Stimulated activated CD4-positive, alpha-beta T cell treated with anti-CD3 and anti-CD28 coated beads, Interleukin-4, amount 100 ng/mL, for 48 hours (primary cell): Measurements from ENCODE around the gene KLHL18.
"Not testable (repeated sequence)": the region's sequence is repeated elsewhere in the genome, so short reads cannot be mapped to it uniquely, and the experiment has no call there.

Source experiments
- DNase-seq, 2 donors: peaks; one replicate each; pipeline ENCODE4 v3.0.0-alpha.2; 2020; ENCODE audit warnings: low read depth in 2 of 2

Gene KLHL18

DNA sequence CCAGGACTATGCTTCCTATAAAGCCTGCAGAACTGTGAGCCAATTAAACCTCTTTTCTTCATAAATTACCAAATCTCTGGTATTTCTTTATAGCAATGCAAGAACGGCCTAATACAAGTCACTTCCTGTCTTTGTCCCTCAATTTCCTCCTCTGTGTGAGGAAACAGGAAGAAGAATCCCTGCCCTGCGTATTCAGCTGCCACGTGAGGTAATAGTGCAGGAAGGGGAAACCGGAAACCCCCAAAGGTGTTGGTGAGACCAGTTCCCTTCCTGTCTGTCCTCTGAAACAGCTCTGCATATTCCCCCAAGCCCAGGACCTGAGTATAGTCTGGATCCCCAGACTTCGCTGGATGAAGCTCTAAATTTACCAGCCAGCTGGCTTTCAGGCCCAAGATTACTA is 80.0 kb downstream of the KLHL18 start:
- DNase-seq, result no peak

DNA sequence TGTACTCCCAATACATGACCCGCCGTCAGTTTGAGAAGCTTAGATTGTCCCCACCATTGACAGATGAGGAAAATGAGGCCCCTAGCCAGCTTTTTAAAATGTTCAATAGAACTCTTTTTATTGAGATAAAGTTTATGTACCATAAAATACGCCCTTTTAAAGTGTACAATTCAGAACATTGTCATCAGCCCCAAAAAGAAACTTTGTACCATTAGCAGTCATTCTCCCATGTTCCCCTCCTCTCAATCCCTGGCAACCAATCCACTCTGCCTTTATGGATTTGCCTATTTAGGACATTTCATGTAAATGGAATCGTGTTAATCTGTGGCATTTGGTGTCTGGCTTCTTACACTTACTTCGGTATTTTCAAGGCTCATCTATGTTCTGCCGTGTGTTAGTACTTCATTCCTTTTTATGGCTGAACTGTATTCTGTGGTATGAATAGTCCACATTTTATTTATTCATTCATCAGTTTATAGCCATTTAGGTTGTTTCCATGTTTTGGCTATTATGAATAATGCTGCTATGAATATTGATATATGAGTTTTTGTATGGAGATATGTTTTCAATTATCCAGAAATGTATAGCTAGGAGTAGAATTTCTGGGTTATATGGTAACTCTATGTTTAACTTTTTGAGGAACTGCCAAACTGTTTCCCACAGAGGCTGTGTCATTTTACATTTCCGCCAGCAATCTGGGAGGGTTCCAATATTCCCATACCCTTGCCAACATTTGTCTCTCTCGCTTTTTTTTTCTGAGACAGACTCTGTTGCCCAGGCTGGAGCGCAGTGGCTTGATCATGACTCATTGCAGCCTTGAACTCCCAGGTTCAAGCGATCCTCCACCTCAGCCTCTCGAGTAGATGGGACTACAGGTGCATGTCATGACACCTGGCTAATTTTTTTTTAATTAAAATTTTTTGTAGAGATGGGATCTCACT is 82.7 kb downstream of the KLHL18 start:
- DNase-seq, result no peak

DNA sequence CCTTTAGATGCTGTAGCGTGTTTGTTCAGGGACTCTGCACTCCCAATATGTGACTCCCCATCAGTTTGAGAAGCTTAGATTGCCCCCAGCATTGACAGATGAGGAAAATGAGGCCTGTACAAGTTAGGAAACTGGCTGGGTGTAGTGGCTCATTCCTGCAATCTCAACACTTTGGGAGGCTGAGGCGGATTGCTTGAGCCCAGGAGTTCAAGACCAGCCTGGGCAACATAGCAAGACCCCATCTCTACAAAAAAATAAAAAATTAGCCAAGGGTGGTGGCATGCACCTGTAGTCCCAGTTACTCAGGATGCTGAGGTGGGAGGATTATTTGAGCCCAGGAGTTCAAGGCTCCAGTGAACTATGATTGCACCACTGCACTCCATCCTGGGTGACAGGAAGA is 84.1 kb downstream of the KLHL18 start:
- no peak for DNase-seq

DNA sequence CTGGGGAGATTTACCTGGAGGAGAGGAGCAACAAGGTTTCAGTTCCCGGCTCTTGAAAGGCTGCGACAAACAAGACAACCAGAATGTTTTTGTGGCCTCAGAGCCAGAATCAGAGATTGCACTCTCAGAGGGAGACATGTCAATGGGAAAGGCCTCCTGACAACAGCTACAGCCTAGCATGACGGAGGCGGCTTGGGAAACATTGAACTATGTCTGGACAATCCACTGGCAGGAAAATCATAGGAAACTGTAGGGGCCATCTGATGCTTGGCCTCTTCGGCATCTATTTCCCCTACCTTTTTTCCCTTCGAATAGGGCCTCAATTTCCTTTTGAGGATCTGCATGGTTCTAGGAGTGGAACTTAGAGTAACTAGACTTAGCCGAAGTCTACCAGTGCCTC is 84.9 kb downstream of the KLHL18 start:
- DNase-seq, result no peak

DNA sequence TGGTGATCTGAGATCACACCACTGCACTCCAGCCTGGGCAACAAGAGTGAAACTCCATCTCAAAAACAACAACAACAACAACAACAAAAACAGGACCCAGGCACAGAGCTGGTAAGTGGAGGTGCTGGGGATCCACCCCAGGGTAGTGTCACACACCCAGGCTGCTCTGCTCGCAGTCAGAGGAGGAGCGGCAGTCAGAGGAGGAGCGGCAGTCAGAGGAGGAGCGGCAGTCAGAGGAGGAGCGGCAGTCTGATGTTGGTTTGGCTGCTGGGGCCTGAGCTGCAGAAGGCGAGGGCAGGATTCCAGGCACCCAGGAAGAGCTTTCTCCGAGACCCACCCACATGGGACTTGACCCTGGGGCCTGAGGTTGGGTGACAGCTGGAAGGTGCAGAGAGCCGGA is 87.3 kb downstream of the KLHL18 start:
- DNase-seq, result not testable (repeated sequence)

DNA sequence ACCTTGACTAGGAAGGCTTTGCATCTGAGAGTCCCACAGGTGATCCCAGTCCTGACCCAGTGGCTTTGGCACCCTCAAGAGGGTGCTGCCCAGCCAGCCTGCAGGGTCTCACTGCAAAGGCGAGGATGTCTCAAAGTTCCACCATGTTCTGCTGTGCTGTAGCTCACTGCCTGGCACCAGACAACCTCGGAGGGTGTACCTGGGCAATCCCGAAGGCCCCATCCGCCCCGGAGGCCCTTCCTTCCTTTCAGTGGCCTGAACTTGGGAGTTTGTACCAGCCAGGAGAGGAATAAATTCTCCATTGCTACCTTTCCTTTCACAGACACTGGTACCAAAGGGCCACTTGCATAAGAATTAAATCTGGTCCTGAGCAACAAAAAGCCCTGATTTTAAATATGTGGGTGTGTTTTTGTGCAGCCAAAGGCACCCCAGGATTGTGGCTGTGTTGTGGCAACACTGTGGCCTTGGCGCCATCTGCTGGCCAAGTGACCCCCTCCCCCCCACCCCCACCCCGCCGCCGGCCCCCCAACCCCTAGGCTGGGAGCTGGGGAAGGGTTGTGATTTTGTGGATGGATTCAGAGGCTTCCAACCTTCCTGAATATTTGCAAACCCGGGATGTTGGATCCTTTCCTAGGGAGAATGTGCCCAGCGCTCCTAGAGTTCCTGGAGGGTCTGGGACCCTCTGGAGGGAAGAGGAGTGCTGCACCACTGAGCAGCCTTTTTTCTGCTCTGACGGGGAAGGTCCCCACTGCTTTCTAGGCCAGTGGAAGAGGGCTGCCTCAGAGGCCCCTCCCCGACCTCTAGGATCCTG is 88.3 kb downstream of the KLHL18 start:
- DNase-seq, result peak; percentile 15 to 32

DNA sequence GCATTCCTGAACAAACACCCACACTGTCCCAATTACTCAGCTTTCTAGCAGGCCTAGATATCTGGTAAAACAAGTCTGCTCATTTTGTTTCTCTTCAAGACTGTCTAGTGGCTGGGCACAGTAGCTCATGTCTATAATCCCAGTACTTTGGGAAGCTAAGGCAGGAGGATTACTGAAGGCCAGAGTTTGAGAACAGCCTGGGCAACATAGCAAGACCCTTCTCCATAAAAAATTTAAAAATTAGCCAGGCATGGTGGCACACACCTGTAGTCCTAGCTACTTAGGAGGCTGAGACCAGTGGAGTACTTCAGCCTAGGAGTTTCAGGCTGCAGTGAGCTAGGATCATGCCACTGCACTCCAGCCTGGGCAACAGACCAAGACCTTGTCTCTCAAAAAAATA is 91.8 kb downstream of the KLHL18 start:
- DNase-seq, result no peak

DNA sequence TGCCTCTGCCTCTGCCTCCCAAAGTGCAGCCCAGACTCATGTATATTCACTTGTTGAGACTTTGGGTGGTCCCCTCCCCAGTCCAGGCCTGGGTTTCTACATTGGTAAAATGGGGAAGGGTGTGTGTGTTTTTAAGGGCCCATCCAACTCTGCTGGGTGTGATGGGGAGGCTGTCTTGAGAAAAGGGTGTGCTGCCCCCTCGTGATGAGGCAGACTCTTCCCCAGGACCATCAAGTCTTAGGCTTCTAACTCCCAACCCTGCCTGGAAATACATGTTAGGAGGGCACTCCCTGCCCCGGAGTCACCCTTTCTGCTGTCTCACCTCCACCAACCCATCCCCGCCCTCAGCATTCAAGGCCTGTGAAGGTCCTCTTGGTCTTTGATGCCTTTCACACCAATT is 93.6 kb downstream of the KLHL18 start:
- DNase-seq, result no peak

DNA sequence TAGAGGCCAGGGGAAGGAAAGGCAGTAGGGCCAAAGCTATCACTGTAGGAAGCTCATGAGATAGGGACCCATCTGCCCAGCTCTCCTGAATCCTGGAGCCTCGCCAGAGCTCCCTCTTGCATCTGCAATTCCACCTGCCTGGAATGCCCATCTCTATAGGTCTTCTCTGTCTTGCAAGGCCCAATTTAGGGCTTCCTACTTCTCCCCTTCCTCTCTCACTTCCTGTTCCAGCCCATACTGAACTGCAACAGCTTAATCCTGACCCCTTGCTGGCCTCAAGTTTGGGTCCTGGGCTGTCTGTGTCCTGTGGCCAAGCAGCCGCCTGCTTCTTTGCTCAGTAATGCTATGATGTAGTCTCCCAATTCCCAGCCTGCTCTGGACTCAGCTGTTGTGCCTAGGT is 94.4 kb downstream of the KLHL18 start:
- no peak for DNase-seq

DNA sequence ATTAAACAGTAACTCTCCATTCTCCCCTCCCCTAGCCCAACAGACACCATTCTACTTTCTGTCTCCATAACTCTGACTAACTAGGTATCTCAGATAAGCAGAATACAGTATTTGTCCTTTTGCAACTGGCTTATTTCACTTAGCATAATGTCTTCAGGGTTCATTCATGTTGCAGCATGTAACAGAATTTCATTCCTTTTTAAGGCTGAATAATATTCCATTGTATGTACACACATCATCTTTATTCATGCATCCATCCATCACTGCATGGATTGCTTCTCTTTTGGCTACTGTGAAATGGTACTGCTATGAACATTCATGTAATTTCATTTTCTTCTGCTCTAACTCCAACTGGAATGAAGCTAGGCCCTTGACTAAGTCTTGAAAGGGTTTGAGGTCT is 96.1 kb downstream of the KLHL18 start:
- DNase-seq, result no peak

DNA sequence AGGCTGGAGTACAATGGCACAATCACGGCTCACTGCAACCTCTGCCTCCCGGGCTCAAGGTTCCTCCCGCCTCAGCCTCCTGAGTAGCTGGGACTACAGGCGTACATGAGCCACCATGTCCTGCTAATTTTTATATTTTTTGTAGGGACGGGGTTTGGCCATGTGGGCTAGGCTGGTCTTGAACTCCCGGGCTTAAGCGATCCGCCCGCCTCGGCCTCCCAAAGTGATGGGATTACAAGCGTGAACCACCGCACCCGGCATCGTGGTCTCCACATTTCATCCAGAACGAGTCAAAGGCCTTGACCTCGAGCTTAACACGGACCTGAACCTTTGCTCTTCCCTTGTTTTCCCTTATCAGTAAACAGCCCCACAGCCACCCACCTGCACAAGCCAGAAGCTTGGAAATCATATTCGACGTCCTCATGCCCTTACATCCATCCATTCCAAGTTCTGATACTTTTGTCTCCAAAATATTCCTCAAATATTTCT is 96.7 kb downstream of the KLHL18 start:
- no peak for DNase-seq

DNA sequence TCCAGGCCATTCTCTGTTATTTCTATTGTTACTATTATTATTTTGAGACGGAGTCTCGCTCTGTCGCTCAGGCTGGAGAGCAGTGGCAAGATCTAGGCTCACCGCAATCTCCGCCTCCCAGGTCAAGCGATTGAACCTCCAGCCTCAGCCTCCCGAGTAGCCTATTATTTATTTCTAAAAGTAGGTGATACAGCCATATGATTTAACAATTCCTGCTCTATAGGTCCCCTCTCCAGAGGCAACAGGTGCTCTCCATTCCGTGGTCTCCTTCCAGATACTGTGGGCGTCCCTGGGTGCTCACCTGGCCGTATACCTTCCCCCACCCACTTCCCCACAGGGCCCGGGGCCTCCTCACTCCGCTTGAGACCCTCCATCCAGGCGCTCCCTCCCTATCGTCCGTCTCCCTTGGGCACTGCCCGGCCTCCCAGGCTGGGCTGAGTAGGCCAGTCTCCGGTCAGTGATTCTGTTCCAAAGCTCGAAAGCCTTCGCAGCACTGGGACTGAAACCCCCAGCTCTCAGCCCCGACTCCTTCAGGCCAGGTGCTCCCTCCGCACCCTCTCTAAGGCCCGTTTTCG is 97.4 kb downstream of the KLHL18 start:
- DNase-seq, result no peak

DNA sequence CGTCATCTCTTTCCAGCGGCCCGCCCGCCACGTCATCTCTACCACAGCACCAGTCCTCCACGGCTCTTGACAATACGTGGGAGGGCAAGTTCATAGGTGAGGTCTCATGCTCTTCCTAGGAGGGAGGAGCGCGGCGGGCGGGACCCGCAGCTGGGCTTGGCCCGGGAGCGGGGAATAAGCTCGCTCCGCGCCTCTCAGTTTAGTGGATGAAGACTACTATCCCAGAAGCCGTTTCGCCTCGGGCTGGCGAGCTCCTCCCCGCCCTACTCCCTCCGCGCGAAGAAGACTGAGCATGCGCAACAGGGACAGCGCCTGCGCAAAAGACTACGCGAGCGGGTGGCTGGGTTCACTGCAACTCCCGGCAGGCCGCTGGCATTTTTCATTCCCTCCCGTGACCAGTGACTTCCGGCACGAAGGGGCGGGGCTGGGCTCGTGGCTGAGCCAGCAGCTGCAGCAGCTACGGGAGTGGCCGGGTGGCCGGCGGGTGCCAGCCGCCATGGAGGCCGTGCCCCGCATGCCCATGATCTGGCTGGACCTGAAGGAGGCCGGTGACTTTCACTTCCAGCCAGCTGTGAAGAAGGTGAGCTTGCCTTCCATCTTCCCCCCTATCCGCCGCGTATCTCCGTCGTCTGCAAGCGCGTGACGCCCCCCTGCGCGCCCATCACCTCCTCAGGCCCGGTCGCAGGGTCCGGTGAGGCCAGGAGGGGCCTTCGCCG is 98.0 kb downstream of the KLHL18 start, which contains the start of gene PTPN23:
TSS of gene PTPN23 (plus strand) at position 421 of the 716 bp plus-strand sequence. CDS start at position 497, 76 bp downstream.
- DNase-seq, result peak; percentile 97 to 98

DNA sequence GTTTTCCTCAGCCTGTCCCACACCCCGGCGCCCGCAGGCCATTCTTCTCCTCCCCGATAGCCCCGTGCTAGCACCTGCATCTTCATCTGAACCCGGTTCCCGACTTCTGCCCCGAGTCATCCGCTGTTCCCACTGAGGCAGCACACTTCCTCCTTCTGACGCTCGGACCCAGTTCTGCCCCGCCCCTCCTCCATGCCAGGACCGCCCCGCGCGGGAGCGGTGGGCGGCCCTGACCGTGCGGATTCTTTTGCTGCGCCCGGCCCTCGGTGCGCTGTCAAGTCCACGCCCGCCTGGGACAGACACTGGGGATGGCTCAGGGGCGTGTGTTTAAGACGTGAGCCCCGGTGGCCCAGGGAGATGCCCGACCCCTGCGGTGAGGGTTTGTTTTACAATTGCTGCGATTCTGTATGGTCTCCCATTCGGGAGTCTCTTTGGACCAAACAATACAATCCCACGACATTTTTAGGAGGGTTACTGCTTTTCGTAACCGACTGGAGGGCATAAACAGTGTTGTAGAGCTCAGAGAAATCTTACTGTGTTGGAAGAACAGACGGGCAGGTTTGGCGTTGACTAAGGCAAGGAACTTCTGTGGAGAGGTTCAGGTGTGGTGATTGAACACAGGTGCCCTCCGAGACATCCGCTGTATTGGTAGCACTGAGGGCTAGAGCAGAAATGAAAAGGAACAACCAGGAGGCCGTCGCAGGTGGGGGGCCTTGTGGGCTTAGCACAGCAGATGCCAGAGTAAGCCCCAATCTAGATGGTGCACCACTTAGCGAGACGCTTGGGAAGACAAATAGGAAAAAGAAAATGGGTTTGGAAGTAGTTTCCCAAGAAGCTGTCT is 98.8 kb downstream of the KLHL18 start:
- peak; percentile 61 to 83 for DNase-seq

DNA sequence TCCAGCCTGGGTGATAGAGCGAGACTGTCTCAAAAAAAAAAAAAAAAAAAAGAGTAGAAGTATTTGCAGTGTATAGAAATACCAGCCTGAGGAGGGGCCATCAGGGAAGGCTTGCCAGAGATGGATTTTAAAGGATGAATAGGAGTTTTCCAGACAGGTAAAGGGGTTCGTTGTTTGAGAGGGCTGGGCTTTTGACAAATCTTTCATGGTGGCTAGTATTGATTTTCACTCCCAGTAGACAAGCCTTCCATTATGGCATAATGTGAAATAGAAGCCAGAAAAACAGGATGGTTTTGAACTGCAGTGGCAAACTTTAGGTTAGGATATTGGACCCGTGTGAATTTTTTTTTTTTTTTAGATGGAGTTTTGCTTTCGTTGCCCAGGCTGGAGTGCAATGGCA is 101.7 kb downstream of the KLHL18 start:
- DNase-seq, result no peak

DNA sequence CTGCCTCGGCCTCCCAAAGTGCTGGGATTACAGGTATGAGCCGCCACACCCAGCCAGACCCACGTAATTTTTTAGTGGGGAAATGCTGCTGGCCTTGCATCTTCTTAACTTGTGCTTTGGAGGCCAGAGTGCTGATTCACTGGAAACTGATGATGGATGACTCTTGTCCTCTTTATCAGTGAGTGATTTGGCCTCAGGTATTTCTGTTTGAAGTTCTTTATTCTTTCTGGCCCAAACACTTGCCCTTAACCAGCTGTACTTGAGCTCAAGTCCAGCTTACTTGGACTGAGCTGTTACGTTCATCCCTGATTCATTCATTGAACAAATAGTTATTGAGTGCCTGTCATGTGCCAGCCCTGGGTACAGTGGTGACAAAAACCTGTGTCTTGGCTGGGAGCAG is 102.3 kb downstream of the KLHL18 start:
- DNase-seq, result no peak

DNA sequence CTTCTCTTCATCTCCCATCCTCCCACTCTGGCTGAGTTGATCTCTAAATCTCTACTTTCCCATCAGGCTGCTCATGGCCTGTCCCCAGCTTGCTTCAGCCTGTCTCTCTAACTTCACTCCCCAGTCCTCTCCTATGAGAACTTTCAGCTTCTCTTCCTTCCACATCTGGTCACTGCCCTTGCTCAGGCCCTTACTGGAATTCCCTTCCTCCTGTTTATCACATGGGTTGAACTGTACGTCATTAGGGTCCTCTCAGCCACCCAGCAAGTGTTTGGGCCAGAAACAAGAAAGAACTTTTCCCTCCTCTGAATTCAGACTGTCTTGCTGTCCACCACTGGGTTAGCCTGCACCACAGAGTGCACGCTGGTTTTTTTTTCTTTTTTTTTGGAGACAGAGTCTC is 103.1 kb downstream of the KLHL18 start:
- no peak for DNase-seq

DNA sequence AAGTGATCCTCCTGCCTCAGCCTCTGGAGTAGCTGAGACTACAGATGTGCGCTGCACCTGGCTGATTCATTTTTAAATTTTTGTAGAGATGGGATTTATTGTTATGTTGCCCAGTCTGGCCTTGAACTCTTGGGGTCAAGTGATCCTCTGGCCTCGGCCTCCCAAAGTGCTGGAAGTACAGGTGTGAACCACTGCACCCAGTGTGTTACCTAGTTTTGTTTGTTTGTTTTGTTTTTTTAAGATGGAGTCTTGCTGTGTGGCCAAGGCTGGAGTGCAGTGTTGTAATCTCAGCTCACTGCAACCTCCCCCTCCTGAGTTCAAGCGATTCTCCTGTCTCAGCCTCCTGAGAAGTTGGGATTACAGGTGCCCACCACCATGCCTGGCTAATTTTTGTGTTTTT is 110.2 kb downstream of the KLHL18 start:
- no peak for DNase-seq

DNA sequence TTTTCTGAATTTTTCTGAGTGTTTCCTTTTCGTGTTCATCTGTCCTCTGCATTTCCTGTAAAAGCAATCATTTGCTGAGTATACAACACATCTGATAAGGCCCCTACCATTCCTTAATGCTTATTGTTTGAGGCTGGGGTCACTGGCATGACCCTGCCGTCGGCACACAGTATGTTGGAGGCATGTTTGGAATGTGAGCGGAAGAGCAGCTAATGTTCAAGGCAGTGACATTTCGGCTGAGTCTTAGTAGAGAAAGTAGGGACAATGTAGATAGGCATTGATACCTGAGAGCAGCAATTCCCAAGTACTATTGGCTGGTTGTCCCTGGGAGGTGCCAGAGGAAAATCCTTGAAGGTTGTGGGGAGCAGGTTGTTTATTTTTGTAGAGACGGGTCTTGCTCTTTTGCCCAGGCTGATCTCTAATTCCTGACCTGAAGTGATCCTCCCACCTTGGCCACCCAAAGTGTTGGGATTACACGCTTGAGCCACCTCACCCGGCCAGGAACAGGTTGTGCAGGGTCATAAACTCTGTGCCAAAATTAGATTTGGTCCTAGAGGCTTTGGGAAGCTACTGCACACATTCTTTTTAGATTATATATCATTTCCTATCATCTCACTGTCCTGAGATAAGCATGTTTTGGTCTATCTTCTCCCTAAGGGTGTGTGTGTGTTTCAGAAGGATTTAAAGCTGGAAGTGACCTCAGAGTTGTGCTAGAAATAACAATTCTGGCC is 111.6 kb downstream of the KLHL18 start:
- no peak for DNase-seq

DNA sequence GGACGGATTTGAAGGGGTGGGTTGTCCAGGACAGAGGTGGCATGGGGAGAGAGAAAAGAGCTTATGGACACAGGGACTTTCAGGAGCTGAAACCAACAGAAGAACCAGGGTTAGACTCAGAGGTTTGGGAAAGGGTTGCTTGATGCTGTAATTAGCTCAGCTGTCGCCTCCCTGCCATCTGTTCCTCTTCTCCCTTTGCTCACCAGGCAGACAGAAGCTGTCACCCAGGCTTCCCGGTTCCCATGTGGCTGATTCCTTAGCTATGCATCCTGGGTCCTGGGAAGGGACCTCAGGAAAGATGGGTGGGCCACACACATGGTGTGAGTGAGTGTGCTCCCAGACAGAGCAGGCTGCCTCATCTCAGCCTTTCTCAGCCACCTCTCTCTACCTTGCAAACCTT is 112.1 kb downstream of the KLHL18 start:
- DNase-seq, result no peak
